CD4-positive, alpha-beta T cell treated with Interleukin-15 for 1 hour (primary cell): ENCODE results near the gene FOXL2NB.

Experiments
- DNase-seq: peaks from one replicate; pipeline ENCODE4 v3.0.0-alpha.2; 2020

Gene FOXL2NB

DNA sequence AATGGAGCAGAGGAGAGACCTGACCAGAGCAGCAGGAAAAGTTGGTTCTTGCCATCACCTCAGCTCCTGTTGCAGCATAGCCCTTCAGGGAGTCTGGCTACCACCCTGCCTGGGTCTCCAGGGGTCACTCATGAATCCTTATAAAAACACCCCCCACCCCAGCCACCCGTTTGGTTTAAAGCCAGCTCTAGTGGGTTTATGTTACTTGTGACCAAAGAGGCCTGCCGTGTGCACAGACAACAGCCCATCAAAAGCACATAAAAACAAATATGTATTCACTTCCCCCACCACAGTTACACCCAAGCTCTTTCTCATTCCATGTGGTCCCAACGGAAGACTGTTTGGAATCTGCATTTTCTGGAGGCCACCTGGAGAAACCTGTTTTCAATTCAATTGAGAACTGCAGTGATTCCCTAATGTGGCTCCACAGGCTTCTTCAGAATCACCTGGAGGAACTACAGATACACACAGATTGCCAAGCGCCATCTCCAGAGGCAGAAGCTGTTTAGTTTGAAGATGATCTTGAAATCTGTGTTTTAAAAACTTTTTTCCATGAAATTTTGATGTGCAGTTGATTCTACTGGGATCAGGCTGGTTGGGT lies 13.8 kb upstream of the FOXL2NB start:
- no peak for DNase-seq

DNA sequence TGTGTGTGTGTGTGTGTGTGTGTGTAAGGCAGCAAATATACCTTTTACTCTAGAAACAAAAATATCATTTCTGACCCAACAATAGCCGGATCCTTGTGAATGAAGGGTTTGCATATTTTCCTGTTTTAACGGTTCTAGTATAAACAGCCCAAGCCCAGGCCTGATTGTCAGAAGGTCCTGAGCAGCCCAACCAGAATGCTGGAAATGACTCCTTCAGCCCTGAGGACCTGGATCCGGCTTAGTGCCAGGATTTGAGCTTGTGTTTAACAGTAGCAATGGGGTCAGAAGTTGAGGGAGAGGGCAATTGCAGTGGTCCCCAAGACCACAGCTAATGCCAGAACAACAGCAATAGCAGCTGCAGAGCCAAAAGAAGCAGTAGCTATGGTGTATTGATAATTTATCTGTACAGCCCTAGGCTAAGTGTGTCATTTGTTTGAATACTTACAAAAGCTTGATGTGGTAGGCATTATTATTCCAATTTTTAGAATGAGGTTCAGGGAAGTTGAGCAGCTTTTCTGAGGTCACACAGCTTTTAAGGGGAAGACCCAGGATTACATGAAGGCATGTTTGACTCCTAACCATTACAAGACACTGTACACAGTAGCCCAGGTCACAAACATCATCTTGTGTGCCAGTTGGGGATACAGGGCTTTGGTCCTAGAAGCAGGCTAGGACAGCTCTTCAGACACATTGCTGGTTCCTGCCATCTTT lies 12.9 kb upstream of the FOXL2NB start:
- DNase-seq = no peak

DNA sequence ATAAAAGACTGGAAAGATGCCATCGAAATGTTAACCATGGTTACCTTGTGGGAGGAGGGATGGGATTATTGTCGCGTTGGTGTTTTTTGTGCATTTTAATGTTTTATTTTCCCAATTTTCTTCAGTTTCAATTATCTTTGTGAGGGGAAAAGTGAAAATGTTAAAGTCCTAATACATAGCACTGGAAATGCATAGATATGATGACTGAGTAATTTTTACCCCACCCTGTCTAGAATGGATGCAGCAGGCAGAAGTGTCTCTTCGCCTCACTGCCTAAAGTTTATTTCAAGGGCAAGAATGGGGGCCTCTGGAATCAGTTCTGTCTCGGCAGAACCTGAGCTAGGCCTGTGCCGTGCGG lies 11.5 kb upstream of the FOXL2NB start:
- DNase-seq = no peak

DNA sequence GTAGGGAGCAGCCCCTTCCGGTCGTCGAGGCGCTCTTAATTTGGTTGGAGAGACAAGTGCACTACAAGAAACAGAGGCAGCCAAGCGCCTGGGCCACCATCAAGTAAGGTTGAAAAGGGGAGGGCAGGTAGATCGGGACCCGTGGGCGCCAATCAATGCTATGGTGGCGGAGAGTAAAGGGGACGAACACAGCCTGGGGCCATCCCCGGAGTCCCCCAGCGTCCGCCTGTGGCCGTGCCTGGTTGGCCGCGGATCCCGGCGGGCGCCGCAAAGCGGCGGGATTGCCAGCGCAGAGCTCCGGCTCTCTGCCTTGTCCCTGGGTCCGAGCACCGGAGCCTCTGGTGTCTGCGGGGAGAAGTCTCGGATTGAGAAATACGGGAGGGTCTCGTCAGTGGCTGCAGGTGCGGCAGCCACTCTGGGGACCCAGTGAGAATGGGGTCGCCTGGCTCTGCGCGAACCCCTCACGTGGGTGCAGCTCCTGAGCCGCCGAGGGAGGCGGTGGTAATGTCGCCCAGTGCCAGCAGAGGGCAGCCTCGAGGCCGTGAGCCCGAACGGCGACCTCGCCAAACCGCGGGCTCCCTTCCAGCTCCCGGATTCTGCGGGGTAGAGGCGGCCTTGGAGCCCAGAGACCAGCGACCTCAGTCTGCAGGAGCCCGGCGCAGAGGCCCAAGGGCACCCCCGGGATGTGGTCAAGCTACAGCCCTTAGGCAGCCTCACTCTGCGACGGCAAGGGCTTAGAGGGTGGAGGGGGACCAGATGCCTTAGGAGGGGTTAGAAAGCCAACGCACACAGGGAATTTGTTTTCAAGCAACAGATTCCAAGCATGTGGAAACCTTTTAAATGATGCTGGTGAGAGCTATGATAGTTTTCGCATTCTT lies 10.9 kb upstream of the FOXL2NB start:
- DNase-seq = peak; percentile 55

DNA sequence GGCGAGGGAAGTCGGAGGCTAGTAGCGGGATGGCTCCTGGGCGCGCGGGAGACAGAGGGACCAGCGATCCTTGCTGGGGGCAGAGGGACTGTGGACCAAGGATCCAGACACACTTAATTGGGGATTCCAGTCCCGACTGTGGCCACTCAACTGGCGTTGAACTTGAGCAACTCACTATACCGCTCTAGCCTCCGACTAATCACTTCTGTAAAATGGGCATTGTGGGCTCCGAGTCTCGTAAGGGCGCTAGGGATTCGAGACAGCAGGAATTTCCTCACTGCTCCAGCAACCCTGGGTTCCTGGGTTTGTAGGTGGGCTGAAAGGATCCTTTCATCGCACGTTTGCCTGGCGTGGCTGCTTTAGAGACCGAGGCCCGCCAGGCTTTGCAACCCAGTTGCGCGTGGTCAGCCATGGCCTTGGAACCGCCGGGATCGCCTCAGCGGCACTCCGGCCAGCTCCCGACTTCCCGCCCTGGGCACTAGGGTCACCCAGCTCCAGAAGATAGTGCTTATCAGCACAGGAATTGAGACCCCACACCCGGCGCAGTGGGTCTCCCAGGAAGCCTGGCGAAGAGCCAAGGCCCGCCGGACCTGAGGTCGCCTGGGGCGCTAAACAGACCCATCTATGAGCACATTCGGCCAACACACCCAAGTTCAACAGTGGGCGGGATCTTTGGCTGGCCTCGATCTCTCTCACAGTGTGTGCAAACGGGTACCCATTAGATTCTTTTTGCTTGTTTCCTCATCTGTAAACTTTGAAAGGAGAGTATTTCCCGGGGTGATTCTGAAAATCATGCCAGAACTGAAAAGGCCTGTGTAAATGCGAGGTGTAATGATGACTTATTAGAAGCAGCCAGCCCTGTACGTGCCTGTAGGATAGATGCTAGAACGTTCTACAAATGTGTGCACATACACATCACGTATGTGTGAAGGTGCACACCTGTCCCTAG lies 10.0 kb upstream of the FOXL2NB start:
- DNase-seq = no peak

DNA sequence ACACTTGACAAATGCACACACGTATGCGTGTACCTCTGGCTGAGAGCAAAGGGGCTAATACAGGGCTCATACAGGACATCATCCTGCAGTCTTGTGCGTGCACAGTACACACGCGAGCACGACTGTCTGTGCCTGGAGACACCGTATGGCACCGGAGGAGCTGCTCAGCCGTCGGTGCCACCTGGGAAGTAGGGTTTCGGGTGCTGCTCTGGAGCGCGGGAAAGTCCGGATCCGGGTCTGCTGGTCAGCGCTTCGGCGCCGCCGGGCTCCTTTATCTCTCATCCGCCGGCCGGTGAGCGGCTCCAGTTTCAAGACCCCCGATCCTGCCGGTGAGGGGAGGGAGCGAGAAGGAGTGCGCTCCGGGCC lies 9.3 kb upstream of the FOXL2NB start:
- no peak for DNase-seq

DNA sequence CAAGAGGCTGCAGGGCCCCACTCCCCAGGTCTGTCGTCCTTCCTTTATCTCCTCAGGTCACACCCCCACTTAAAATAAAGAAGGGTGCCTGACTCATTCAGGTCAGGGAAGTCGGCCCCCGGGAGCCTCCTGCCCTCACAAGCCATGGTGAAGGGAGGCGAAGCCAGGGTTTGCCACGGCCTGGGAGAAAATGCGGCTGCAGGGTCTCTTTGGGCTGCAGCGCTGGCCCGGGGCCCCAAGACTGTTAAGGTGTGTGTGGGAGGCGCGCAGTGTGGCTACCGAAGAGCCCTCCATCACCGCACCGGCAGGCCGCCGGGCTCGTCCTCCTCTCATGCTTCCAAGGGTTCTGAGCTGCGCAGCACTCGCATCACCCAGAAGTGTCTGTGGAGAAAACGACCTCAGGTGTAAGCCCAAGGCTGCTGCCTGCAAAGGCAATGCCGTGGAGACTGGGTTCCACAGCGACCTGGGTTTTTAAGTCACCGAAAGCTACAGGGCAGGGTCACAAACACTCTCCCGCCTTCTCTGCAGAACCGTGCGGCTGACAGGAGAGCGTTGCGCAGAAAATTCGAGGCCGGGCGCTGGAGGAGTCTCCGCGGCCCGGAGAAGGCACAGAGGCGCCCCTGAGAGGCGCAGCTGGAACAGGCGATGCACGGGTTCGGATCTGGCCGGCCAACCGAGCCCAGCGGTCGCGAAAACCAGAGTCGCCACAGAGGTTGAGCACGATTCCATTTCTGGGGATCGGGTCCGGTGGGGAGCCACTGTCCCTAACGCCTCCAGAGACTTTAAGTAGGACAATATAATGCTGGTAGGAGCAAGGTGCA lies 8.8 kb upstream of the FOXL2NB start:
- DNase-seq = no peak

DNA sequence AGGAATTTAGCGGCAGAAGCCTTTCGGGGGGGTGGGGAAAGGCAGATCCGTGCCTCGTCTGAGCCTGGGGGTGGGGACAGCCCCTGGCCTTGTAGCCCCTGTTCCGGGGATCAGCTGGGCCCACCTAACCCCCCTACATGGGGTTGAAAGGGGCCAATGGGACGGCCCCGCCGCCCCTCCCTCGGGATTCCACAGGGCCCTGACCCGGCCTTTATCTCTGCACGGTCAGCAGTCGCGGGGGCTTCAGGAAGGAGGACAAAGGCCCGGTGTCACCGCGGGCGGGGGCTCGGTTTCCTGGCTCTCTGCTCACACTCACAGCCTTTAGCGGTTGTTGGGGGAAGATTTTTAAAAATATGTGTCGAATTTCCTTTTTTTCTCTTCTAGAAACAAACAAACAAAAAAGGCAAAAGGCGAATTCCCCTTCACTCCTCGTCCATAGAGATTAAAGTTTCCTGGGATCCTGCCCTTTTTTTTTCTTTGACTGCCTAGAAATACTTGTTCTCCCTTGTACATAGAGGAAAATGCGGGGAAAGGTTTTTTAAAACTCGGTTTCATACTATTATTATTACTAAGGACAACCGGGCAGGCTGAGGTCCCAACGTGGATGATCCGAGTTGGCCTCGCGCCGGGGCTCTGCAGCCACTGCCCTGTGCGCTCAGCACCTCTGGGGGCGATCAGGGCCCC lies 8.0 kb upstream of the FOXL2NB start:
- no peak for DNase-seq

DNA sequence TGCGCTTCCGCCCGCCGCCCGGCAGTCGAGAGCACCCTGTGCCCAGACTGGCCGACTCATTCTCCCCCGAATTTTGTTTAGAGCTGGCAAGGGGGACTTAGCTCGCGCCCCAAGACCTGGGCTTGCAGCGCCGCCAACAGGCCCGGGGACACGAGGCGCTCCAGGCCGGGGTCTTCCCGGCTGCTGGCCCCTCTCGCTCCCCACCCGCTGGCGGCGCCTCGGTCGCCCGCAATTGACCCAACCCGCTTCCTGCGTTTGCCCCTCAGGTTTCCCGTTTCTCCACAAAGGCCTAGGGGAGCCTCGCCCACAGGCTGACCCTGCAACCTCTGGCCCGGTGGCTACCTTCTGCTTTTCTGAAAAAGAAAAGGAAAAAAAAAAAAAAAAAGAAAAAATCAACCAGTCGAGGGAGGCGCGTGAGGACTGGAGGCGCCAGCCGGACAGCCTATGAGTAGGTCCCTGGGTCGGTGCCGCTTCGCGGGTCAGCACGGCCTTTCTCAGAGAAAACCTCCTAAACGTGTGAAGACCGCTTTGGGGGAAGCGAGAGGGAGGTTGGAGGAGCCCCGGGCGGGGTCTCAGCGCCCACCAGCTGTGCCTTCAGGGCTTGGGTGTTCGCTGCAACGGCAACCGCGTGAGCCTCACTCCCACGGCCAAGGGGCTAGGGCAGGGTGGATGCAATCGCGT lies 7.3 kb upstream of the FOXL2NB start:
- no peak for DNase-seq

DNA sequence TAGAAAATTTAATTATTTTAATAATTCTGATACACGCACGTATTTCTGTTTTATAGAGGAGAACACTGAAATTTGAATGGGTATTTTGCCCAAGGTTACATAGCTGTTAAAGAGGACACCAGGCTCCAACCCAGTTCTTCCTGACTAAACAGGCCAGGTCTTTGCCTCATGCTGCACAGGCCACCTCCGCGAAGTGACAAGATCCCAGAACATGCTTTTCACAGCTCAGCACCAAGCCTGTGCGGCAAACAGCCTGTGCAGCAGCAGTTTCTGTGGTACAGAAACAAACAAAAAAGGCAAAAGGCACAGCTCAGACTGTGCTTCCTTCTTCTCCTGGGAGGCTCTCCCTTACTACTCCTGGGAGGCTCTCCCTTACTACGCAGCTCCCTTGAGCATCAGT lies 6.6 kb upstream of the FOXL2NB start:
- DNase-seq = no peak

DNA sequence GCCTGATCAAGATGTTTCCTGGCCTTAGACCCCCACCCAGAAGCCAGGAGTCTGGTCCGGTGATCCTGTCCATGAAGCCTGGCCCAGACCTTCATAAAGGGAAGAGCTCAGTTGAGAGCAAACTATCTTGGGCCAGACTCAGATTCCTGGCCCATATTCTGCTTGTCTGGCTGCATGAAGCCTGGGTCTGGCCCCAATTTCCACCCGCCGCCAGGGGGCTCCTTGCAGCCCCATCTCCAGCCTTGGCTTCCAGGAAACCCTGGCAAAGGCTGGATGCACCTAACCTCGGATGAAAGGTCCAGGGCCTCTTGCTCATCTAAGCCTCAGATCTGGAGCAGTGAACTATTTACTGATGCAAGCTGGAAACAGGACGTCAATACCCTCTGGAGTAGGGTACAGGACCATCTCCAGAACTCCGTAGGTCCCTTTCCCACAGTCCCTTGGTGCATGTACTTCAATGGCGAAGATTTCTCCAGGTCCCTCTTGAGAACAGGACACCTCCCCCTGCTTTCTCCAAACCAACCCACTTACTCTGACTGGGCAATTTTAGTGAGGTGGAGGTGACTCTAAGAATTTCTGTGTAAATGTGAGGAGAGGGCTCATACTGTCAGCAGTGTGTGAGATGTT lies 5.6 kb upstream of the FOXL2NB start:
- no peak for DNase-seq

DNA sequence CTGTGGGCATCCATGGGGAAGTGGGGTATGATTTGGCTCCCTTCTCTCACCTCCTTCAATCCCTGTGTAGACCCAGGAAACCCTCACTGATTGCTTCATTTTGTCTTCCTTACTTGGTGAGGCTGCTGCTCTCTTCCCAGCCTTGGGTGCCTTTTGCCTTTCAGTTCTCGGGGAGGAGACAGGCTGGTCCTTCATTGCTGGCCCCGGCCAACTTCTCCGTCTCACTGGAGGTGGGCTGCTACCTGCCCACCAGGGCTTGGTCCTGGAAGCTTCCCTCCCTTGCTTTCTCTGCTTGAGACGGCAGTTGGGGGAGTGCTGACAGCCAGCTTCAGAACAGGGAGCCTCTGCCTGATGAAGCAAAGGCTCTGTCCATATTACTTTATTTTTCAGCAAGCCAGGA lies 4.7 kb upstream of the FOXL2NB start:
- DNase-seq = no peak

DNA sequence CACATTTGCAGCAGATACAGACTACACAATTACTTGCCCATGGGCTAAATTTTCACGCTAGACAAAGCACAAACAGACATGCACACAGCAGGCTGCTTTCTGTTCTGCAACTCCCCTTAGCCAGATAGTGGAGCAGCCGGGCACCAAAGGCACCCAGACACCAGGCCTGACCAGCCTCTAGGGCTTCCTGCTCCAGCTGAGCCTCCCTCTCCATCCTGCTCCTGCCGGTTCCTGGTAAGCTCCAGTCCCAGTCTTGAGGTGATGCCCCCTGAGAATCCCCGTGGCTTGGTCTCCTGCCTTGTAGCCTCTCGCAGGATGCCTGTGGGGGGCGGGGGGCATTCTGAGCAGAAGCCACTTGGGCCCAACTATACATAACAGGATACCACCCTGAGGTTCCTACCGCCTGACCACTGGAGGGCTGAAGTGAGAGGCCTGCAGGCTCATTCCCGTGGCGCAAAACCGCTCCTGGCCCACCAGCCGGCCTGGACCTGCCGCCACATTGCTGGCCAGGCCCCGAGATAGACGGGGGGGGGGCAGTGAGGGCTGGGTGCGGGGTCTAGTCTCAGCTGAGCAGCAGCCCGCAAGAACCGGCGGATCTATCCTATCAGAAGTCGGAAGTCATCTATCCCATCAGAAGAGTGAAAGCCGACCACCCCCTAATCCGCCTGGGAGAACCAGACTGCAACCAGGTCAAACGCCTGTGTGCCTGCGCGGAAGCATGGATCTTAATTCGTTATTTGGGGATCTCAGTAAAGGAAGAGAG lies 4.0 kb upstream of the FOXL2NB start:
- no peak for DNase-seq

DNA sequence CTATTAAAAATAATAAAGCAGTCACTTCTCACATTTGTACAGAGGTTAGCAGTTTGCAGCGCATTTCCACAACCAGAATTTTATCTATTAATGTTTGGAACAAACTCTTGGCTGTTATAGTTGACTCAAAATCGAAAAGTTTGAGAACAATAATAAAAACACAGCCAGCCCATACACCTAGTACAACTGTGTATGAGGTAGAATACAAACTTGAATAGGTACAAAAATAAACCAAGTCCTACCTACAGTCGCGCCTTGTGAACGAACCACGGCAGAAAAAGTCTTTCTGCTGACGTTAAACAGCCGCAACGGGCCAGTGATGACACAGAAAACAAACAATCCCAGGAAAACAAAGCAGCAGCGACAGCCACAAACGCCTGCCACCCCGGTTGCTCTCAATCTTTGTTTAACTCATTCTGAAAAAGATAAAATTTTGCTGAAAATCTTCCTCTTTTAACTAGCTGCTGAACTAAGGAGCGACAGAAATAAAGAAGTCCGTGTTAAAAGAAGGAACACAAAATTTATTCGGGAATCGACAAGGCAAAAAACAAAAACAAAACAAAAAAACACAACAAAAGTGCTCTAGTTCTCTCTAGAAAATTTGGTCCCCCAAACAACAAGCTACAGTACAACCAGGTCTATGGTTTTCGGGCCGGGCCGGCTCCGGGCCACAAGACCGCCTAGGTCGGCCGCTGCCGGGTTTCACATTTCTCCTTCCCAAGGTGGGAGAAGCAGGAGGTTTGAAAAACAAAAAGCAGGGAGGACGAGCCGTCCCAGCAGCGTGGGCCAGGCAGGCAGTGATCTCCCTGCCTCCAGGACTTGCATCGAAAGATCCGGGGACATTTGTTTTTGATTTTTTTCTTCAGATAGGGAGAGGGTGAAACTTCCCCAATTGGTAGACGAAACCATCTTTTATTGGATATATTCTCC lies 3.0 kb upstream of the FOXL2NB start:
- DNase-seq = no peak

DNA sequence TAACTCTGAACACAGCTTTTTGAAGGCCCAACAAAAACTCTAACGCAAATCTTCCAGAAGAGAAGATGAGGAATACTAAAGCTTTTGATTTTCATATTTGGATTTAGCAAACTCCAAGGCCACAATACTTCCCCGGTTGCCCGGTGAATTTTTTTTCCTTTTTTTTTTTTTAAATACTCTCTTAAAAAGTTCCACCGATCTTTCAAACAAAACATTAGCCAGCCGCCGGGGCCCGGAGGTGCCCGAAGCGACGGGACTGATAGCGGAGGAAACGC lies 2.4 kb upstream of the FOXL2NB start:
- no peak for DNase-seq

DNA sequence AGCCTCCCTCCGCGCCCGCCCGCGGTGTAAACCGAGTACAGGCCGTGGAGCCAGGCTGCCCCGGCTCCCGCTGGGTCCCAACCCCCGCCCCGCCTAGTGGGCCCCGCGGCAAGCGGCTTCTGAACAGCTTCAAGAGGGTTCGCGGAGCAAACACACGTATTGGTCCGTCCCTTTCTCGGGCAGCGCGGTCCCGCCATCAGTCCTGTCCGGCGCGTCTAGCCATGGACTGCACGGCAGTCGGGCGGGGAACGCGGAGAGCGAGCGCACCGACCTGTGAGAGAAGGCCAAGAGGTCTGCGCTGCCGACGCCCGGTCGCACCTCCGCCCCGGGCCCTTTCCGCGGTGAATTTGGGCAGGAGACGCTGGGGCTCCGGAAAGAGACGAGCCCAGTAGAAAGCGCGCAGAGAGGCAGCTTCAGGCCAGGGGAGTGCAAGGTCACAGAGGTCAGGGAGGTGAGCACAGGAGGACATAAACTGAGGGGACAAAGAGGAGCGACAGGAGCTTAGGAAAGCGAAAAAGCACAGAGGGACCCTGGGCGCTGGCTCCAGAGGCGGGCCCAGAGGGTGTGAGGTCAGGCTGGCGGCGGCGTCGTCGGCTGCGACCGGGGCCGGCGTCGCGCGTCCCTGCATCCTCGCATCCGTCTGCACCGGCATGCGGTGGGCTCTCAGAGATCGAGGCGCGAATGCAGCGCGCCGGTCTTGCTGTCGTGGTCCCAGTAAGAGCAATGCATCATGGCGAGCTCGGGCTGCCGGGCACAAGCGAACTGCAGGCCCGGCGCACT lies 1.9 kb upstream of the FOXL2NB start:
- no peak for DNase-seq

DNA sequence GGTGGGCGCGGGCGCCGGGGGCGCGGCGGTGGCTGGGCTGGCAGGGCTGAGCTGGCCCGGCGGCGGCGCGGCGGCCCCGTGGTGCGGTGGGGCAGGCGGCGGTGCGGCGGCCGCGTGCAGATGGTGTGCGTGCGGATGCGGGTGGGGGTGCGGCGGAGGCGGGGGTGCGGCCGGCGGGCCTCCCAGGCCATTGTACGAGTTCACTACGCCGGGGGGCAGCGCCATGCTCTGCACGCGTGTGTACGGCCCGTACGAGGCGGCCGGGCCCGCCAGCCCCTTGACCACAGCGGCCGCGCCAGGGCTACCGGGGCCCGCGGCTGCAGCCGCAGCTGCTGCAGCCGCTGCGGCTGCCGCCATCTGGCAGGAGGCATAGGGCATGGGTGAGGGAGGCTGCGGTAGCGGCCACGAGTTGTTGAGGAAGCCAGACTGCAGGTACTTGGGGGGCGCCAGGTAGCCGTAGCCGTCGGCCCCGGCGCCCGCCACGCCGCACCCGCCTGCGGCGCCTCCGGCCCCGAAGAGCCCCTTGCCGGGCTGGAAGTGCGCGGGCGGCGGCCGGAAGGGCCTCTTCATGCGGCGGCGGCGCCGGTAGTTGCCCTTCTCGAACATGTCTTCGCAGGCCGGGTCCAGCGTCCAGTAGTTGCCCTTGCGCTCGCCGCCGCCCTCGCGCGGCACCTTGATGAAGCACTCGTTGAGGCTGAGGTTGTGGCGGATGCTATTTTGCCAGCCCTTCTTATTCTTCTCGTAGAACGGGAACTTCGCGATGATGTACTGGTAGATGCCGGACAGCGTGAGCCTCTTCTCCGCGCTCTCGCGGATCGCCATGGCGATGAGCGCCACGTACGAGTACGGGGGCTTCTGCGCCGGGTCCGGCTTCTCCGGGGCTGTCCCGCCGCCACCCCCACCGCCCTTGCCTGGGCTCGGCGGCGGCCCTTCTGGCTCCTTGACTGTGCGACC lies 1.0 kb upstream of the FOXL2NB start:
- DNase-seq = no peak
